ENCODE results near the gene GPR83. TPM values are rescaled to one million over a fixed set of nuclear protein-coding genes. Genes with fewer than 3 reads are reported as not detected.

The GPR83 gene
- total RNA-seq = under 1 TPM; 0.05 to 0.09 TPM

- Mint-ChIP-seq H3K9me3 (ENCODE audit: low read depth) (peaks cover 2% of the 10 kb centered on the region), H3K4me1 (peaks cover 6% of the 10 kb centered on the region), H3K36me3 (peaks cover 6% of the 10 kb centered on the region), H3K27me3 (peaks cover 43% of the 10 kb centered on the region), H3K4me3 (peak within 1 kb of the TSS; percentile 29), H3K27ac (no peak within 1 kb of the TSS)
- CTCF ChIA-PET = no interaction called here
- DNase-seq = no peak
- ATAC-seq = peak; percentile 20
Observed at GRCh38 chr11:94400839-94401772, at the start of gene GPR83. Gene GPR83, minus strand, starts transcription at chr11:94401419. Its CDS starts 172 bp downstream, at chr11:94401247.

- no peaks in the 10 kb centered on the region for H3K9me3 Mint-ChIP-seq (ENCODE audit: low read depth)
- CTCF ChIA-PET = no interaction called here
- no peak overlapping the region for H3K4me3 Mint-ChIP-seq
Observed at GRCh38 chr11:94450048-94450447, 48.8 kb upstream of the GPR83 start.

GRCh38 chr11:94449437-94449836 is 48.2 kb upstream of the GPR83 start:
- no peak overlapping the region for H3K4me3 Mint-ChIP-seq
- H3K4me1 Mint-ChIP-seq = no peaks in the 10 kb centered on the region
- CTCF ChIA-PET = no interaction called here
- ATAC-seq = no peak
- H3K27me3 Mint-ChIP-seq = no peaks in the 10 kb centered on the region
- H3K27ac Mint-ChIP-seq = no peak overlapping the region
- no peaks in the 10 kb centered on the region for H3K9me3 Mint-ChIP-seq (ENCODE audit: low read depth)
- peaks cover 18% of the 10 kb centered on the region for H3K36me3 Mint-ChIP-seq
- no peak for DNase-seq

More at GRCh38 chr11:94450048-94450447, 48.8 kb upstream of the GPR83 start:
- no peak overlapping the region for H3K27ac Mint-ChIP-seq
- no peaks in the 10 kb centered on the region for H3K4me1 Mint-ChIP-seq
- no peaks in the 10 kb centered on the region for H3K27me3 Mint-ChIP-seq
- no peak for ATAC-seq
- peaks cover 19% of the 10 kb centered on the region for H3K36me3 Mint-ChIP-seq
- DNase-seq = no peak

GRCh38 chr11:94449029-94449428 is 47.8 kb upstream of the GPR83 start:
- H3K4me1 Mint-ChIP-seq = no peaks in the 10 kb centered on the region
- no peaks in the 10 kb centered on the region for H3K9me3 Mint-ChIP-seq (ENCODE audit: low read depth)
- DNase-seq = no peak
- H3K4me3 Mint-ChIP-seq = no peak overlapping the region
- peaks cover 22% of the 10 kb centered on the region for H3K36me3 Mint-ChIP-seq
- CTCF ChIA-PET = no interaction called here
- no peak for ATAC-seq
- H3K27ac Mint-ChIP-seq = no peak overlapping the region
- no peaks in the 10 kb centered on the region for H3K27me3 Mint-ChIP-seq

- Mint-ChIP-seq H3K4me3 (no peak overlapping the region), H3K4me1 (no peaks in the 10 kb centered on the region), H3K27ac (no peak overlapping the region), H3K27me3 (no peaks in the 10 kb centered on the region), H3K36me3 (peaks cover 16% of the 10 kb centered on the region), H3K9me3 (ENCODE audit: low read depth) (no peaks in the 10 kb centered on the region)
- CTCF ChIA-PET = no interaction called here
- DNase-seq (no peak), ATAC-seq (no peak)
Observed at GRCh38 chr11:94447149-94447548, 45.9 kb upstream of the GPR83 start.

GRCh38 chr11:94445641-94446040 is 44.4 kb upstream of the GPR83 start:
- ATAC-seq = no peak
- DNase-seq = no peak
- Mint-ChIP-seq H3K4me1 (peaks cover 7% of the 10 kb centered on the region), H3K27ac (no peak overlapping the region), H3K27me3 (no peaks in the 10 kb centered on the region), H3K4me3 (no peak overlapping the region), H3K9me3 (ENCODE audit: low read depth) (no peaks in the 10 kb centered on the region), H3K36me3 (peaks cover 23% of the 10 kb centered on the region)
- CTCF ChIA-PET = interaction anchor here (1.4 kb wide), 1 partner anchor 9 kb away, joined by 3 read pairs; no protein-coding TSS in a partner anchor

GRCh38 chr11:94433049-94433448 is 31.8 kb upstream of the GPR83 start:
- H3K36me3 Mint-ChIP-seq = peaks cover 55% of the 10 kb centered on the region
- CTCF ChIA-PET = no interaction called here
- H3K27me3 Mint-ChIP-seq = no peaks in the 10 kb centered on the region
- DNase-seq (no peak), ATAC-seq (no peak)
- no peak overlapping the region for H3K27ac Mint-ChIP-seq
- H3K9me3 Mint-ChIP-seq (ENCODE audit: low read depth) = no peaks in the 10 kb centered on the region
- no peak overlapping the region for H3K4me3 Mint-ChIP-seq
- H3K4me1 Mint-ChIP-seq = no peaks in the 10 kb centered on the region

GRCh38 chr11:94424662-94425061 is 23.4 kb upstream of the GPR83 start:
- H3K36me3 Mint-ChIP-seq = peaks cover 55% of the 10 kb centered on the region
- H3K27ac Mint-ChIP-seq = no peak overlapping the region
- no peaks in the 10 kb centered on the region for H3K9me3 Mint-ChIP-seq (ENCODE audit: low read depth)
- no peak overlapping the region for H3K4me3 Mint-ChIP-seq
- CTCF ChIA-PET = no interaction called here
- DNase-seq (no peak), ATAC-seq (no peak)
- no peaks in the 10 kb centered on the region for H3K27me3 Mint-ChIP-seq
- no peaks in the 10 kb centered on the region for H3K4me1 Mint-ChIP-seq

GRCh38 chr11:94424011-94424410 is 22.8 kb upstream of the GPR83 start:
- peaks cover 51% of the 10 kb centered on the region for H3K36me3 Mint-ChIP-seq
- no peak for DNase-seq
- CTCF ChIA-PET = no interaction called here
- H3K27me3 Mint-ChIP-seq = no peaks in the 10 kb centered on the region
- ATAC-seq = no peak
- no peaks in the 10 kb centered on the region for H3K4me1 Mint-ChIP-seq
- no peak overlapping the region for H3K27ac Mint-ChIP-seq
- no peak overlapping the region for H3K4me3 Mint-ChIP-seq
- no peaks in the 10 kb centered on the region for H3K9me3 Mint-ChIP-seq (ENCODE audit: low read depth)

- Mint-ChIP-seq H3K4me3 (no peak overlapping the region), H3K9me3 (ENCODE audit: low read depth) (no peaks in the 10 kb centered on the region), H3K4me1 (no peaks in the 10 kb centered on the region), H3K27ac (no peak overlapping the region), H3K27me3 (no peaks in the 10 kb centered on the region), H3K36me3 (peaks cover 46% of the 10 kb centered on the region)
- DNase-seq (no peak), ATAC-seq (no peak)
- CTCF ChIA-PET = no interaction called here
Observed at GRCh38 chr11:94423507-94423906, 22.3 kb upstream of the GPR83 start.

- Mint-ChIP-seq H3K27me3 (no peaks in the 10 kb centered on the region), H3K27ac (no peak overlapping the region), H3K4me3 (no peak overlapping the region), H3K36me3 (peaks cover 21% of the 10 kb centered on the region), H3K4me1 (no peaks in the 10 kb centered on the region), H3K9me3 (ENCODE audit: low read depth) (no peaks in the 10 kb centered on the region)
- ATAC-seq (no peak), DNase-seq (no peak)
- CTCF ChIA-PET = interaction anchor here (1.2 kb wide), 1 partner anchor 87 kb away, joined by 4 read pairs; no protein-coding TSS in a partner anchor
Observed at GRCh38 chr11:94418123-94418765, 17.0 kb upstream of the GPR83 start.

GRCh38 chr11:94417386-94417987 is 16.3 kb upstream of the GPR83 start:
- CTCF ChIA-PET = no interaction called here
- Mint-ChIP-seq H3K27ac (no peak overlapping the region), H3K27me3 (no peaks in the 10 kb centered on the region), H3K9me3 (ENCODE audit: low read depth) (no peaks in the 10 kb centered on the region), H3K4me1 (no peaks in the 10 kb centered on the region), H3K36me3 (peaks cover 24% of the 10 kb centered on the region), H3K4me3 (no peak overlapping the region)
- no peak for DNase-seq
- ATAC-seq = no peak

GRCh38 chr11:94405062-94405833 is 4.0 kb upstream of the GPR83 start:
- no peak overlapping the region for H3K4me3 Mint-ChIP-seq
- no peak for DNase-seq

More at GRCh38 chr11:94405062-94405833, 4.0 kb upstream of the GPR83 start:
- Mint-ChIP-seq H3K4me1 (peaks cover 6% of the 10 kb centered on the region), H3K9me3 (ENCODE audit: low read depth) (peaks cover 2% of the 10 kb centered on the region), H3K27ac (no peak overlapping the region), H3K36me3 (peaks cover 7% of the 10 kb centered on the region), H3K27me3 (peaks cover 24% of the 10 kb centered on the region)
- CTCF ChIA-PET = interaction anchor here (0.8 kb wide), 1 partner anchor 101 kb away, joined by 3 read pairs; no protein-coding TSS in a partner anchor
- no peak for ATAC-seq

Data from activated CD8-positive, alpha-beta memory T cell treated with anti-CD3 and anti-CD28 coated beads, Interleukin-2, amount 10 ng/mL, durations not matched to agents 7 days and 5 days (primary cell).